Measurements from ENCODE around the gene CSMD2.

Gene CSMD2

DNA sequence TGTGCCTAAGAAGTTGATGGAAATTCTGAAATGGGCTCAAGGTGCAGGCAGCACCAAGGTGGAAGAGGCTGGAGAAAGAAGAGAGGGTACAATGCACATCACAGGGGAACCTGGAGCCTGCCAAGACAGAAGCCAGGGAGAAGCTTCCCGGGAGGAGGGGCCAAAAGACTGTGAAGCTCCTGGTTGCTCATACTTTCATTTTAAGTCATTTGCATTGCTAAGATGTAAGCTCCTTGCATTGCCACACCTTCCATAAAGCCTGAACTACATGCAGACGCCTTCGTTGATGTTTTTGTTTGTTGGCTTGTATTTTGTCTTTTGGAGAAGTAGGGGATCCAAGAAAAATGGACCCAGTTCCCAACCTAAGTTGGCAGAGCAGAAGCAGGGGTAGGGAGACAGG is 232.2 kb downstream of the CSMD2 start:
- H4K91ac ChIP-seq (ENCODE audit: low read length), result no peak overlapping the region
- no peak overlapping the region for H2AFZ ChIP-seq (ENCODE audit: low read depth, low read length)
- H3K36me3 ChIP-seq (ENCODE audit: control insufficient read depth in 1 of 2, insufficient read depth in 2 of 2, low read depth in 1 of 2, low read length in 2 of 2), result peaks cover 0 to 25% of the 10 kb centered on the region in 2 experiments
- WGBS, result 44% methylated on average over 3 of the region's 3 CpGs
- H3K4ac ChIP-seq (ENCODE audit: low read depth in 1 of 2, low read length in 2 of 2), result no peak overlapping the region
- no peak overlapping the region for H2BK120ac ChIP-seq (ENCODE audit: low read depth, low read length)
- H3K18ac ChIP-seq (ENCODE audit: low read depth in 1 of 2, low read length in 2 of 2), result no peak overlapping the region
- no peak overlapping the region for H3K9ac ChIP-seq (ENCODE audit: low read length)
- H3K14ac ChIP-seq (ENCODE audit: low read length in 2 of 2), result no peak overlapping the region
- H2BK12ac ChIP-seq (ENCODE audit: low read length in 2 of 2), result no peak overlapping the region
- no peaks in the 10 kb centered on the region for H3K79me1 ChIP-seq (replicated peaks; ENCODE audit: low read length, poor library complexity, severe bottlenecking)
- H4K8ac ChIP-seq (ENCODE audit: low read length), result no peak overlapping the region
- no peak for DNase-seq
- no peaks in the 10 kb centered on the region for H3K9me3 ChIP-seq (ENCODE audit: control insufficient read depth, low read length)
- H2BK15ac ChIP-seq (ENCODE audit: low read depth, poor library complexity, severe bottlenecking), result no peak overlapping the region
- H3K27me3 ChIP-seq (ENCODE audit: control insufficient read depth in 1 of 2, insufficient read depth in 1 of 2, low read length in 2 of 2), result no peaks in the 10 kb centered on the region
- no peak overlapping the region for H3K27ac ChIP-seq (ENCODE audit: low read length, poor library complexity, severe bottlenecking)
- H3K4me3 ChIP-seq (ENCODE audit: insufficient read depth in 1 of 2, low read depth in 1 of 2, low read length in 2 of 2), result no peak overlapping the region
- no peak overlapping the region for H3K23ac ChIP-seq (ENCODE audit: low read length in 2 of 2)
- H3K4me2 ChIP-seq (ENCODE audit: low read length, poor library complexity, severe bottlenecking), result no peak overlapping the region
- H3K4me1 ChIP-seq (ENCODE audit: control insufficient read depth, insufficient read depth, low read depth, low read length), result no peaks in the 10 kb centered on the region
- H2AK5ac ChIP-seq (ENCODE audit: low read length, severe bottlenecking), result no peak overlapping the region
- no peak overlapping the region for H2BK5ac ChIP-seq (ENCODE audit: low read depth, low read length, poor library complexity, severe bottlenecking)

DNA sequence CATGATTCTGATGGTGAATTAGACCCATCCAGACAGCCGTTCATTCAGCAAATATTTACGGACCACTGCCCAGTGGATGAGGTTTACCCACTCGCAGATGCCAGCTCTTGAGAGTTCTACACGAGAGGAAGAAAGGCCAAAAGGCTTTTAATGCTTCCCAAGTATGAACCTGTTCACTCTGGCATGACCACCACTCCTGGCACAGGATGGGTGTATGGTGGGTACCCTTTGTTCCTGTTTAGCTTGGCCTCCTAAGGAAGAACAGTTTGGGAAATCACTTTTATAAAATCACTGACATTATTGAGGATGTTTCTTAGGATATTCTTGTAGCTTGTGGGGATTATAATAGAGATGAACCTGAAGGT is 233.9 kb downstream of the CSMD2 start:
- Histone ChIP-seq H4K91ac (ENCODE audit: low read length) (no peak overlapping the region), H2AFZ (ENCODE audit: low read depth, low read length) (no peak overlapping the region), H2BK5ac (ENCODE audit: low read depth, low read length, poor library complexity, severe bottlenecking) (no peak overlapping the region), H3K27ac (ENCODE audit: low read length, poor library complexity, severe bottlenecking) (no peak overlapping the region), H3K4ac (ENCODE audit: low read depth in 1 of 2, low read length in 2 of 2) (no peak overlapping the region), H3K9ac (ENCODE audit: low read length) (no peak overlapping the region), H2AK5ac (ENCODE audit: low read length, severe bottlenecking) (no peak overlapping the region), H3K36me3 (ENCODE audit: control insufficient read depth in 1 of 2, insufficient read depth in 2 of 2, low read depth in 1 of 2, low read length in 2 of 2) (peaks cover 0 to 26% of the 10 kb centered on the region in 2 experiments), H3K23ac (ENCODE audit: low read length in 2 of 2) (no peak overlapping the region), H2BK15ac (ENCODE audit: low read depth, poor library complexity, severe bottlenecking) (no peak overlapping the region), H3K27me3 (ENCODE audit: control insufficient read depth in 1 of 2, insufficient read depth in 1 of 2, low read length in 2 of 2) (no peaks in the 10 kb centered on the region), H3K79me1 (replicated peaks; ENCODE audit: low read length, poor library complexity, severe bottlenecking) (no peaks in the 10 kb centered on the region), H3K4me3 (ENCODE audit: insufficient read depth in 1 of 2, low read depth in 1 of 2, low read length in 2 of 2) (no peak overlapping the region), H2BK120ac (ENCODE audit: low read depth, low read length) (no peak overlapping the region), H3K9me3 (ENCODE audit: control insufficient read depth, low read length) (no peaks in the 10 kb centered on the region), H3K4me2 (ENCODE audit: low read length, poor library complexity, severe bottlenecking) (no peak overlapping the region), H3K4me1 (ENCODE audit: control insufficient read depth, insufficient read depth, low read depth, low read length) (no peaks in the 10 kb centered on the region), H3K14ac (ENCODE audit: low read length in 2 of 2) (no peak overlapping the region), H3K18ac (ENCODE audit: low read depth in 1 of 2, low read length in 2 of 2) (no peak overlapping the region), H4K8ac (ENCODE audit: low read length) (no peak overlapping the region), H2BK12ac (ENCODE audit: low read length in 2 of 2) (no peak overlapping the region)
- 75% methylated on average over 4 of the region's 4 CpGs for WGBS
- DNase-seq, result no peak

DNA sequence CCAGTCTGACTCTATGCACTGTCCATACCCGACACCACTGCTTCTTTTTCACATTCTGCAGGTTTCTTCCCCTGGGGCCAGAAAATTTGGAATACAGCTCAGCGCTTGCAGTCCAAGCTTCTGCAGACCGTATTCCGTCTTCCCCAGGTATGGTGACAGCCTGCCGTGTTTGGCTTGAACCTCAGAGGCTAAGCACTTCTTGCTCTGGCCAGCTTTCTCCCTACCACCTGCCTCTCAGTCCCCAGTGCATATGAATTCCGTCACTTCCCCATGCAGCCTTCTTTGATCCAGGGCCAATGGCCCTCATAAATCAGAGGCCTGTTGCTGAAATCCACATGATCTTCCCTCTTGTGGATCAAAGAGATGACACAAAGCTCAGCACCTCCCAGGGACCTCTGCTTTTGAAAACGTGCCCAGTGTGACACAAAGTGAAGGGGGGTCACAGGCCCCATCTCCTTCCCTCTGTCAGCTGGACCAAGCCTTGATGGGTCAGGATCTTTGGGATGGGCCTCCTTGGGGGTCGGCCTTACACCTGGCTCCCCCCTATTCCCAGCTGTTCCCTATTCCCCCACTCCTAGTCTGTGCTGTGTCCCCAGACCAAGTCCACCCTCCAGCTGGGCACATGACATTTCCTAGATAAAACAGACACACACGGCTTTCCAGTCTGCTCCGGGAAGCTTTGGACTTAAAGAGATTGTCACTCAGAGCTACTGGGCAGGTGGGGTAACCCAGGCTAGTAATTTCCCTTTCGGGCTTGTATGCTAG is 234.5 kb downstream of the CSMD2 start:
- Histone ChIP-seq H4K91ac (ENCODE audit: low read length) (no peak overlapping the region), H3K4me2 (ENCODE audit: low read length, poor library complexity, severe bottlenecking) (no peak overlapping the region), H3K27me3 (ENCODE audit: control insufficient read depth in 1 of 2, insufficient read depth in 1 of 2, low read length in 2 of 2) (no peaks in the 10 kb centered on the region), H3K4me3 (ENCODE audit: insufficient read depth in 1 of 2, low read depth in 1 of 2, low read length in 2 of 2) (no peak overlapping the region), H3K9ac (ENCODE audit: low read length) (no peak overlapping the region), H2BK120ac (ENCODE audit: low read depth, low read length) (no peak overlapping the region), H2BK15ac (ENCODE audit: low read depth, poor library complexity, severe bottlenecking) (no peak overlapping the region), H3K79me1 (replicated peaks; ENCODE audit: low read length, poor library complexity, severe bottlenecking) (no peaks in the 10 kb centered on the region), H2AK5ac (ENCODE audit: low read length, severe bottlenecking) (no peak overlapping the region), H3K36me3 (ENCODE audit: control insufficient read depth in 1 of 2, insufficient read depth in 2 of 2, low read depth in 1 of 2, low read length in 2 of 2) (peaks cover 0 to 28% of the 10 kb centered on the region in 2 experiments), H2AFZ (ENCODE audit: low read depth, low read length) (no peak overlapping the region), H3K4me1 (ENCODE audit: control insufficient read depth, insufficient read depth, low read depth, low read length) (no peaks in the 10 kb centered on the region), H2BK12ac (ENCODE audit: low read length in 2 of 2) (no peak overlapping the region), H3K9me3 (ENCODE audit: control insufficient read depth, low read length) (no peaks in the 10 kb centered on the region), H3K18ac (ENCODE audit: low read depth in 1 of 2, low read length in 2 of 2) (no peak overlapping the region), H3K14ac (ENCODE audit: low read length in 2 of 2) (no peak overlapping the region), H3K27ac (ENCODE audit: low read length, poor library complexity, severe bottlenecking) (no peak overlapping the region), H3K23ac (ENCODE audit: low read length in 2 of 2) (no peak overlapping the region), H4K8ac (ENCODE audit: low read length) (no peak overlapping the region), H3K4ac (ENCODE audit: low read depth in 1 of 2, low read length in 2 of 2) (no peak overlapping the region), H2BK5ac (ENCODE audit: low read depth, low read length, poor library complexity, severe bottlenecking) (no peak overlapping the region)
- WGBS, result 66% methylated on average over 11 of the region's 11 CpGs
- DNase-seq, result no peak

DNA sequence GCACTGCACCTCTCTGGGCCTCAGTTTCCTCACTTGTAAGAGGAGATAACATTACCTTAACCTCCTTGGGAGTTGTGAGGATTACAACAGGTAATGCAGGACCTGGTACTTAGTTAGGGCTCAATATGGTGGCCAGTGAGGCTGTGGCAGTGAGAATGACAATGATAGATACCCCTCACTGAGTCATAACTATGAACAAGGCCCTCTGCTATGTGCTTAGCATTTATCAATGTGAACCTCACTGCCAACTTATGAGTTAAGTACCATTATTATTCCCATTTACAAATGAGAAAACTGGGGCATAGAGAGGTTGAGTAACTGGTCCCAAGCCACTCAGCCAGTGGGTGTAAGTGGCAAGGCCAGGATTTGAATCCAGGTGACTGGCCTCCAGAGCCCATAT is 236.8 kb downstream of the CSMD2 start:
- no peak overlapping the region for H4K8ac ChIP-seq (ENCODE audit: low read length)
- H3K27me3 ChIP-seq (ENCODE audit: control insufficient read depth in 1 of 2, insufficient read depth in 1 of 2, low read length in 2 of 2), result no peaks in the 10 kb centered on the region
- H3K18ac ChIP-seq (ENCODE audit: low read depth in 1 of 2, low read length in 2 of 2), result no peak overlapping the region
- H3K14ac ChIP-seq (ENCODE audit: low read length in 2 of 2), result no peak overlapping the region
- H3K4ac ChIP-seq (ENCODE audit: low read depth in 1 of 2, low read length in 2 of 2), result no peak overlapping the region
- no peak overlapping the region for H2BK12ac ChIP-seq (ENCODE audit: low read length in 2 of 2)
- no peak overlapping the region for H2BK15ac ChIP-seq (ENCODE audit: low read depth, poor library complexity, severe bottlenecking)
- no peak overlapping the region for H2AFZ ChIP-seq (ENCODE audit: low read depth, low read length)
- no peak overlapping the region for H2BK5ac ChIP-seq (ENCODE audit: low read depth, low read length, poor library complexity, severe bottlenecking)
- H3K9me3 ChIP-seq (ENCODE audit: control insufficient read depth, low read length), result no peaks in the 10 kb centered on the region
- peaks cover 0 to 16% of the 10 kb centered on the region in 2 experiments for H3K36me3 ChIP-seq (ENCODE audit: control insufficient read depth in 1 of 2, insufficient read depth in 2 of 2, low read depth in 1 of 2, low read length in 2 of 2)
- H3K4me3 ChIP-seq (ENCODE audit: insufficient read depth in 1 of 2, low read depth in 1 of 2, low read length in 2 of 2), result no peak overlapping the region
- H2AK5ac ChIP-seq (ENCODE audit: low read length, severe bottlenecking), result no peak overlapping the region
- no peak overlapping the region for H3K27ac ChIP-seq (ENCODE audit: low read length, poor library complexity, severe bottlenecking)
- H4K91ac ChIP-seq (ENCODE audit: low read length), result no peak overlapping the region
- no peak overlapping the region for H2BK120ac ChIP-seq (ENCODE audit: low read depth, low read length)
- no peak overlapping the region for H3K4me2 ChIP-seq (ENCODE audit: low read length, poor library complexity, severe bottlenecking)
- no peaks in the 10 kb centered on the region for H3K4me1 ChIP-seq (ENCODE audit: control insufficient read depth, insufficient read depth, low read depth, low read length)
- no peaks in the 10 kb centered on the region for H3K79me1 ChIP-seq (replicated peaks; ENCODE audit: low read length, poor library complexity, severe bottlenecking)
- no peak for DNase-seq
- no peak overlapping the region for H3K9ac ChIP-seq (ENCODE audit: low read length)
- H3K23ac ChIP-seq (ENCODE audit: low read length in 2 of 2), result no peak overlapping the region
